Measurements from ENCODE around the gene POLR2E.

POLR2E gene

DNA sequence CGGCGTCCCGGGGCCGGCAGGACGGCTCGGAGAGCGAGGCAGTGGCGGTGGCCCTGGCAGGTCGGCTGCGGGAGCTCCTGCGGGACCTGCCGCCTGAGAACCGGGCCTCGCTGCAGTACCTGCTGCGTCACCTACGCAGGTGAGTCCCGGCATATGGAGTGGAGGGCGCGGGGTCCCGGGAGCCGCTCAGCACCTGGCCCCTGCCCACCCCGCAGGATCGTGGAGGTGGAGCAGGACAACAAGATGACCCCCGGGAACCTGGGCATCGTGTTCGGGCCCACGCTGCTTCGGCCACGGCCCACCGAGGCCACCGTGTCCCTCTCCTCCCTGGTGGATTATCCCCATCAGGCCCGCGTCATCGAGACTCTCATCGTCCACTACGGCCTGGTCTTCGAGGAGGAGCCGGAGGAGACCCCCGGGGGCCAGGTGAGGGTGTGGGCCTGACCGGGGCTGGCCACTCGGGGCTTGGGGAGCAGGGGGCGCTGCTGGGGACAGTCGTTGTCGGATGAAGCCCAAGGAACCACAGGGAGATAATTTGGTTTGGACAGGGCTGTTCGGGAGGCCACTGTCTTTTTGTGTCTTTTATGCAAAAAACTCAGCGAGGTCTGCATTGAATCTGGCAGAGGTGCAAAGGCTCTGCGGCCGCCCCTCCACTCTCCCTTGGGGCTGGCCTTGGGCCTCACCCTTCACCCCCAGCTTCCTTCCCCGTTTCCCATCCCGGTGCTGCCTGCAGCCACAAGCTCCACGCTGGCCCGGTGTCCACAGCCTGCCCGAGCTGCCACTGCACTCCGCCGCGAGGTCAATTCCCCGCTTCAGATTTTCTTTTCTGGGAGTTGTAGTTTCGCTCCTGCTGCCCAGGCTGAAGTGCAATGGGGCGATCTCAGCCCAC is 12.0 kb downstream of the POLR2E start:
- no peaks in the 10 kb centered on the region for H3K27me3 ChIP-seq (ENCODE audit: control insufficient read depth, insufficient read depth, low read length)
- H2AFZ ChIP-seq = no peak overlapping the region
- H3K4me1 ChIP-seq = no peaks in the 10 kb centered on the region
- H3K9me3 ChIP-seq (ENCODE audit: control insufficient read depth, low read length) = no peaks in the 10 kb centered on the region
- no peak overlapping the region for H3K27ac ChIP-seq
- H3K36me3 ChIP-seq (ENCODE audit: control insufficient read depth, insufficient read depth, low read length) = no peaks in the 10 kb centered on the region
- H3K79me2 ChIP-seq = no peaks in the 10 kb centered on the region
- H3K4me3 ChIP-seq (ENCODE audit: low read depth, low read length) = peak overlapping the region; percentile 58
- TF ChIP-seq, protein P1, sequence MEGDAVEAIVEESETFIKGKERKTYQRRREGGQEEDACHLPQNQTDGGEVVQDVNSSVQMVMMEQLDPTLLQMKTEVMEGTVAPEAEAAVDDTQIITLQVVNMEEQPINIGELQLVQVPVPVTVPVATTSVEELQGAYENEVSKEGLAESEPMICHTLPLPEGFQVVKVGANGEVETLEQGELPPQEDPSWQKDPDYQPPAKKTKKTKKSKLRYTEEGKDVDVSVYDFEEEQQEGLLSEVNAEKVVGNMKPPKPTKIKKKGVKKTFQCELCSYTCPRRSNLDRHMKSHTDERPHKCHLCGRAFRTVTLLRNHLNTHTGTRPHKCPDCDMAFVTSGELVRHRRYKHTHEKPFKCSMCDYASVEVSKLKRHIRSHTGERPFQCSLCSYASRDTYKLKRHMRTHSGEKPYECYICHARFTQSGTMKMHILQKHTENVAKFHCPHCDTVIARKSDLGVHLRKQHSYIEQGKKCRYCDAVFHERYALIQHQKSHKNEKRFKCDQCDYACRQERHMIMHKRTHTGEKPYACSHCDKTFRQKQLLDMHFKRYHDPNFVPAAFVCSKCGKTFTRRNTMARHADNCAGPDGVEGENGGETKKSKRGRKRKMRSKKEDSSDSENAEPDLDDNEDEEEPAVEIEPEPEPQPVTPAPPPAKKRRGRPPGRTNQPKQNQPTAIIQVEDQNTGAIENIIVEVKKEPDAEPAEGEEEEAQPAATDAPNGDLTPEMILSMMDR (IDR thresholded peaks at IDR 0.05) = no peak
- H3K4me2 ChIP-seq (ENCODE audit: low read length) = peak overlapping the region; percentile 64
- no peak overlapping the region for H3K9ac ChIP-seq

DNA sequence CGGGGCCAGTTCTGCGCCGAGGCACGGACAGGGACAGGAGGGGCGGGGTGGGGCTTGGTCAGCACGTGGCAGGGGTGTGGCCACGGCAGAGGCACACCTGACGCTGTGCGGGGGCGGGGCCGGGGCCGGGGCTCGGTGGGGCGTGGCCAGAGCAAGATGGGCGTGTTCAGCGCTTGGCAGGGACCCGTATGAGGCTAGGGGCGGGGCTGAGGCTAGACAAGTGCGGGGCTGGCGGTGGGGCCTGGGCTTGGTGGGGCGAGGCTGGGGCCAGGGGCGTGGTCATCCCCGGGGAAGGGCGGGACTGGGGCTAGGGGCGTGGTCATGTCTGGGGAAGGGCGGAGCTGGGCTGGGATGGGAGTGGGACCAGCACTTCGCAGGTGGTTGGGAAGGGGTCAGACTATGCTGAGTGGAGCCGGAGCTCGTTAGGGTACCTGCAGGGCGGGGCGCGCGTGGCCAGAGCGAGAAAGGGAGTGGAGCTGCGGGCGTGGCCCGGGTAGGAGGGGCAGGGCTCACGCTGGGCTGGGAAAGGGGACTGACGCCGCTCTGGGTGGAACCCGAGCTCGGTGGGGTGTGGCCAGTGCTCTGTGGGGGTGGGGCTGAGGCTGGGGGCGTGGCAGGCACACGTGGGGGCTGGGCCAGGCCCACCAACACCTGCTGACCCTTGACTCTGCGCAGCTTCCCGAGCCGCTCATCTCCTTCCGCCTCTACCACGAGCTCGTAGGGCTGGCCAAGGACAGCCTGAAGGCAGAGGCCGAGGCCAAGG is 12.8 kb downstream of the POLR2E start:
- TF ChIP-seq, protein P1 (IDR thresholded peaks at IDR 0.05) = no peak
- Histone ChIP-seq H3K36me3 (ENCODE audit: control insufficient read depth, insufficient read depth, low read length) (no peaks in the 10 kb centered on the region), H2AFZ (no peak overlapping the region), H3K4me3 (ENCODE audit: low read depth, low read length) (peak overlapping the region; percentile 58), H3K79me2 (no peaks in the 10 kb centered on the region), H3K4me1 (no peaks in the 10 kb centered on the region), H3K4me2 (ENCODE audit: low read length) (peak overlapping the region; percentile 64), H3K27me3 (ENCODE audit: control insufficient read depth, insufficient read depth, low read length) (no peaks in the 10 kb centered on the region), H3K9ac (no peak overlapping the region), H3K9me3 (ENCODE audit: control insufficient read depth, low read length) (no peaks in the 10 kb centered on the region), H3K27ac (no peak overlapping the region)

DNA sequence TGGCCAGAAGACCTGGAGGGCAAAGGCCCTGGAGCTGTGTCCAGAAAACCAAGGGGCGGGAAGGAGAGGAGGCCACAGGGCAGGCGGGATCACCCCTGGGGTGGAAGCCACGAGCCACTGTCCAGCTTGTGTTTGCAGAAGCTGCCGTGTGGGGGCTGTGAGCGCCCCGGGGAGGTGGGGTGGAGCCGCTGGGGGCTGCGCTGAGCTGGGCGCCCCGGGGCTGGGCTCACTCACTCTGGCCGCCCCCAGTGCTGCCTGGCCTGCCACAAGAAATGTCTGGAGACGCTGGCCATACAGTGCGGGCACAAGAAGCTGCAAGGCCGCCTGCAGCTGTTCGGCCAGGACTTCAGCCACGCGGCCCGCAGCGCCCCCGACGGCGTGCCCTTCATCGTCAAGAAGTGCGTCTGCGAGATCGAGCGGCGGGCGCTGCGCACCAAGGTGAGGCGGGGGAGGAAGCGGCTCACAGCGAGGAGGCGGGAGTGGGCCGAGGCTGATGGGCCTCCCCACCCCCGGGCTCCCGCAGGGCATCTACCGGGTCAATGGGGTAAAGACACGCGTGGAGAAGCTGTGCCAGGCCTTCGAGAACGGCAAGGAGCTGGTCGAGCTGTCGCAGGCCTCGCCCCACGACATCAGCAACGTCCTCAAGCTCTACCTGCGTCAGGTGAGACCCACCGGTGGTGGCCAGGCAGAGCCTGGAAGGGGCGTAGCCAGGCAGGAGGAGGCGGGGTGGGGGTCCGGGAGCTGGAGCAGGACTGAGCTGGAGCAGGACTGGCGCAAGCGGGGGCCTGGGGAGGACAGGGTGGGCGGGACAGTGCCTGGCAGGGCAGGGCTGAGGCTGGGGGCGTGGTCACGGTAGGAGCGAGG is 13.6 kb downstream of the POLR2E start:
- Histone ChIP-seq H3K79me2 (no peaks in the 10 kb centered on the region), H2AFZ (no peak overlapping the region), H3K4me2 (ENCODE audit: low read length) (peak overlapping the region; percentile 60), H3K36me3 (ENCODE audit: control insufficient read depth, insufficient read depth, low read length) (no peaks in the 10 kb centered on the region), H3K27ac (no peak overlapping the region), H3K27me3 (ENCODE audit: control insufficient read depth, insufficient read depth, low read length) (no peaks in the 10 kb centered on the region), H3K4me3 (ENCODE audit: low read depth, low read length) (peak overlapping the region; percentile 42), H3K4me1 (no peaks in the 10 kb centered on the region), H3K9me3 (ENCODE audit: control insufficient read depth, low read length) (no peaks in the 10 kb centered on the region), H3K9ac (no peak overlapping the region)
- TF ChIP-seq, protein P1 (IDR thresholded peaks at IDR 0.05) = no peak

DNA sequence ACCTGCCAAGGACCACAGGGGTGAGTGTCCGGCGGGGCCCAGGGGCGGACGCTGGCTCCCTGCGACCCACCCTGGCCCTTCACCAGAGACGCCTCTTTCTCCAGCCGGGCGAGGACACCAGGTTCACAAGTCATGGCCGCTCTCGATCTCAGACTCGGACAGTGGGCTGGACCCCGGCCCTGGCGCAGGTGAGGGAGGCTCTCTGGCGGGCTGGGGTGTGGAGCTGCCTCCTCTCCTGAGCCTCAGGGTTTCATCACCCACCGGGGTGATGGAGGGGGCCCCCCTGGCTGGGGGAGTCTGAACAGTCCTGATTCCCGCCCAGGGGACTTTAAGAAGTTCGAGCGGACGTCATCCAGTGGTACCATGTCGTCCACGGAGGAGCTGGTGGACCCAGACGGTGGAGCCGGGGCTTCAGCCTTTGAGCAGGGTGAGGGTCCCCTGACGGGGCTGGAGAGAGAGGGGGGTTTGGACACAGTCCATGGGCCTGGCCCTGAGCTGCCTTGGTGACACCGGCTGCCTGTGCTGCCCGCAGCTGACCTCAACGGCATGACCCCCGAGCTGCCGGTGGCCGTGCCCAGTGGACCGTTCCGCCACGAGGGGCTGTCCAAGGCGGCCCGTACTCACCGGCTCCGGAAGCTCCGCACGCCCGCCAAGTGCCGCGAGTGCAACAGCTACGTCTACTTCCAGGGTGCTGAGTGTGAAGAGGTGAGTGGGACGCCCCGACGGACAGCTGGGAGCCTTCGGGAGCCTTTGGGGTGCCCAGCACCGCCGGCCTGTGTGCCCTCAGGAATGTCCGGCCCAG is 14.6 kb downstream of the POLR2E start:
- Histone ChIP-seq H3K4me3 (ENCODE audit: low read depth, low read length) (no peak overlapping the region), H3K4me2 (ENCODE audit: low read length) (no peak overlapping the region), H2AFZ (no peak overlapping the region), H3K4me1 (no peaks in the 10 kb centered on the region), H3K79me2 (no peaks in the 10 kb centered on the region), H3K27ac (no peak overlapping the region), H3K9ac (no peak overlapping the region), H3K27me3 (ENCODE audit: control insufficient read depth, insufficient read depth, low read length) (no peaks in the 10 kb centered on the region), H3K9me3 (ENCODE audit: control insufficient read depth, low read length) (no peaks in the 10 kb centered on the region), H3K36me3 (ENCODE audit: control insufficient read depth, insufficient read depth, low read length) (no peaks in the 10 kb centered on the region)
- TF ChIP-seq, protein P1 (IDR thresholded peaks at IDR 0.05) = no peak

All from parathyroid adenoma (tissue), 2 donors.